ENCODE measurements around the gene IL17RC. TPM values are rescaled to one million over a fixed set of nuclear protein-coding genes. Genes with fewer than 3 reads are reported as not detected.
"Not testable (repeated sequence)": the region's sequence is repeated elsewhere in the genome, so short reads cannot be mapped to it uniquely, and the experiment has no call there.

IL17RC gene
- total RNA-seq, 1 donor from 2014 or later, result 39.6 TPM

- peak within 1 kb of the TSS; percentile 72 for H3K4me3 ChIP-seq (ENCODE audit: low read depth, low read length)
- DNase-seq (ENCODE audit: low read depth), result no peak
- H3K36me3 ChIP-seq (ENCODE audit: control insufficient read depth, insufficient read depth, low read length), result no peaks in the 10 kb centered on the region
- TF ChIP-seq, protein P1, sequence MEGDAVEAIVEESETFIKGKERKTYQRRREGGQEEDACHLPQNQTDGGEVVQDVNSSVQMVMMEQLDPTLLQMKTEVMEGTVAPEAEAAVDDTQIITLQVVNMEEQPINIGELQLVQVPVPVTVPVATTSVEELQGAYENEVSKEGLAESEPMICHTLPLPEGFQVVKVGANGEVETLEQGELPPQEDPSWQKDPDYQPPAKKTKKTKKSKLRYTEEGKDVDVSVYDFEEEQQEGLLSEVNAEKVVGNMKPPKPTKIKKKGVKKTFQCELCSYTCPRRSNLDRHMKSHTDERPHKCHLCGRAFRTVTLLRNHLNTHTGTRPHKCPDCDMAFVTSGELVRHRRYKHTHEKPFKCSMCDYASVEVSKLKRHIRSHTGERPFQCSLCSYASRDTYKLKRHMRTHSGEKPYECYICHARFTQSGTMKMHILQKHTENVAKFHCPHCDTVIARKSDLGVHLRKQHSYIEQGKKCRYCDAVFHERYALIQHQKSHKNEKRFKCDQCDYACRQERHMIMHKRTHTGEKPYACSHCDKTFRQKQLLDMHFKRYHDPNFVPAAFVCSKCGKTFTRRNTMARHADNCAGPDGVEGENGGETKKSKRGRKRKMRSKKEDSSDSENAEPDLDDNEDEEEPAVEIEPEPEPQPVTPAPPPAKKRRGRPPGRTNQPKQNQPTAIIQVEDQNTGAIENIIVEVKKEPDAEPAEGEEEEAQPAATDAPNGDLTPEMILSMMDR (IDR thresholded peaks at IDR 0.05; ENCODE audit: insufficient read depth, low read length, poor library complexity, severe bottlenecking), result no peak
- no peaks in the 10 kb centered on the region for H3K27me3 ChIP-seq (ENCODE audit: control insufficient read depth, insufficient read depth, low read length)
Observed at GRCh38 chr3:9890249-9891071, 26.4 kb upstream of the IL17RC start, which contains the start of gene JAGN1. JAGN1 (plus strand) TSS chr3:9890610; CDS start chr3:9890723, 113 bp downstream.

DNA sequence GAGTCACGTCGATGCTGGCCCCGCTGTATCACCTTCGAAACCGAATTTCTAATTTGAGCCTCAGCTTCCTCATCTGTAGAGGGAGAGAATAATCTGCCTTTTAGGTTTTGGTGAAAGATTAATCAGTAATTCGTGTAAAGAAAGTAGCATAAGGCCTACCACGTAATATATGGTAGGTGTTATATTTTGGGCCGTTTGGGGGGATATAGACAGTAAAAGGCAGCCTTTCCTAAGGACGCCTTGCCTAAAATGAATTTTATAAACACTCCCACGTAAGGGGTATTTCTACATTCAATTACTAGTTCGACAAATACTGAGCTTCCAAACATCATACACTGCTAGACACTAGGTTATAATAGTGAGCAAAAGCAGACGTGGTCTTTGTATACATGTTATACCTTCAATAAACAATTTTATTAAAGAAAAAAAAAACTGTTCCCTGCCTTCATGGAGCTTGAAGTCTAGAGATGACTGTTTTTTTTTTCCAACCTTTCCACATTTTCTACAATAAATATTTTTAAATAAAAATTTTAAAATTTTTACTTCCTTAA, 25.8 kb upstream of the IL17RC start:
- TF ChIP-seq, protein P1 (IDR thresholded peaks at IDR 0.05; ENCODE audit: insufficient read depth, low read length, poor library complexity, severe bottlenecking), result no peak
- H3K27me3 ChIP-seq (ENCODE audit: control insufficient read depth, insufficient read depth, low read length), result no peaks in the 10 kb centered on the region
- no peak for DNase-seq (ENCODE audit: low read depth)
- H3K4me3 ChIP-seq (ENCODE audit: low read depth, low read length), result peak overlapping the region; percentile 72
- no peaks in the 10 kb centered on the region for H3K36me3 ChIP-seq (ENCODE audit: control insufficient read depth, insufficient read depth, low read length)

DNA sequence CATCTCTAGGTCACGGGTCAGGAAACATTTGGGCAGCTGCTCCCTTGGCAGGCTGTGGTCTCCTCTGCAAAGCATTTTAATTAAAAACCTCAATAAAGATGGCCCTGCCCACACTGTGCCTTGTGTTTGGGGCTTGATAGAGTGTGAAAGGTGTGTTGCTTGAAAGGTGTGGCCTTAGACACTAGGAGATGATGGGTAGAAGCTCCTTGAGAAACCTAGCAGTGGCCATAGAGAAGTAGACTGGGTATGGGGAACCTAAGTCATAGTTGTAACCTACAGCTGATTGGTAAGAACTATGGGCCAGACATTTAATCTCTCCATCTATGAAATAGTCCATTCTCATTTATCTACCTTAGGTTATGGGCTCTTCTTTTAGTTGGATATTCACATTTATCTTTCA, 23.2 kb upstream of the IL17RC start:
- TF ChIP-seq, protein P1 (IDR thresholded peaks at IDR 0.05; ENCODE audit: insufficient read depth, low read length, poor library complexity, severe bottlenecking), result no peak

GRCh38 chr3:9895715-9896114, 21.2 kb upstream of the IL17RC start:
- not testable (repeated sequence) for DNase-seq (ENCODE audit: low read depth); H3K27me3 ChIP-seq (ENCODE audit: control insufficient read depth, insufficient read depth, low read length); H3K4me3 ChIP-seq (ENCODE audit: low read depth, low read length); H3K36me3 ChIP-seq (ENCODE audit: control insufficient read depth, insufficient read depth, low read length)

More for the DNA sequence above, 23.2 kb upstream of the IL17RC start:
- Histone ChIP-seq H3K4me3 (ENCODE audit: low read depth, low read length) (no peak overlapping the region), H3K36me3 (ENCODE audit: control insufficient read depth, insufficient read depth, low read length) (no peaks in the 10 kb centered on the region), H3K27me3 (ENCODE audit: control insufficient read depth, insufficient read depth, low read length) (no peaks in the 10 kb centered on the region)
- no peak for DNase-seq (ENCODE audit: low read depth)

GRCh38 chr3:9896755-9897407, 20.0 kb upstream of the IL17RC start:
- H3K36me3 ChIP-seq (ENCODE audit: control insufficient read depth, insufficient read depth, low read length); H3K27me3 ChIP-seq (ENCODE audit: control insufficient read depth, insufficient read depth, low read length); H3K4me3 ChIP-seq (ENCODE audit: low read depth, low read length); DNase-seq (ENCODE audit: low read depth): not testable (repeated sequence)

DNA sequence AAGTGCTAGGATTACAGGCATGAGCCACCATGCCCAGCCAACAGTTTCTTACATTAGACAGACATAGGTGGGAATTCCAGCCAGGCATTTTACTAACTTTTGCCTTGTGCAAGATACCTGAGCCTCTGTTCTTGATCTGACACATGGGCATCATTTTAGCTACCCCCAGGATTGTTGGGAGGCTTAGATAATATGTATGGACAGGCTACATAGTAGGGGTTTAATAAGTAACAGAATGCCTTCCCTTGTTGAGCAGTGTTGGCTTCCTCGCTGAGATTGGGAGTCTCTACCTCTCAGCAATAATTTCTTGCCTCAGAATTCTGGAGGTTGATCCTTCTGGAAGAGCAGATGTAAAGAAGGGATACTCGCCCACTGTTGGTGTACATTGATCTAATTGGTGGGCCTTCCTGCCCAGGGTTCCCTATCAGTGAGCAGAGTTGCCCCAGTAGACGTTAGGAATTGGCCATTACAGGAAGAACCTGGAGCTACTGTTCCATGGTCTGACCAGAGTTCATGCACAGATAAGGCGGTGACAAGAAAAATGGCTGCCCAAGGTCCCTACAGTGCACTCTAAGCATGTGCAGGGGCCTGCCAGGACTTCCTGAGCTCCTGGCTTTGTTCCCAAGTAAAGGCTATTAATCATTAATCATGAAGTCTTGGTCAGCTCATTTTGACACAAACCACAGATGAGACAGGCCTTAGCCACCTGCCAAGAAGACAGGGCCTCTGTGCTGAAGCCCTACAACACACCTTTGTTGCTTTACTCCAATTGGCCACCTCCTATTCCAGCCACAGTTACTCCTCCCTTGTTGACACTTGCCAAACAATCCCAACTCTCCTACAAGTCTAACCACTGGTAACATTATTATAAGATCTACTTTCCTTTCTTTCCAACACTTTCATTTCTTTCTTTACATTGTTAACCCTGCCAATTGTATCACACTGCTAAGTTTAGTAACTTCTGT, 19.2 kb upstream of the IL17RC start:
- H3K27me3 ChIP-seq (ENCODE audit: control insufficient read depth, insufficient read depth, low read length), result no peaks in the 10 kb centered on the region
- TF ChIP-seq, protein P1 (IDR thresholded peaks at IDR 0.05; ENCODE audit: insufficient read depth, low read length, poor library complexity, severe bottlenecking), result no peak
- no peak overlapping the region for H3K4me3 ChIP-seq (ENCODE audit: low read depth, low read length)
- DNase-seq (ENCODE audit: low read depth), result peak; percentile 90
- H3K36me3 ChIP-seq (ENCODE audit: control insufficient read depth, insufficient read depth, low read length), result no peaks in the 10 kb centered on the region
